ENCODE measurements around the gene HK1.
"Not testable (repeated sequence)": the region's sequence is repeated elsewhere in the genome, so short reads cannot be mapped to it uniquely, and the experiment has no call there.

Gene HK1

GRCh38 chr10:69259547-69260243 is 18.6 kb upstream of the HK1 start:
- DNase-seq, result no peak

- DNase-seq, result no peak
Observed at GRCh38 chr10:69261184-69261583, 17.1 kb upstream of the HK1 start.

GRCh38 chr10:69262292-69262751 is 16.0 kb upstream of the HK1 start:
- no peak for DNase-seq

- DNase-seq, result no peak
Observed at GRCh38 chr10:69265521-69265920, 12.8 kb upstream of the HK1 start.

GRCh38 chr10:69268761-69269416 is 9.4 kb upstream of the HK1 start:
- DNase-seq, result no peak

- no peak for DNase-seq
Observed at GRCh38 chr10:69269761-69270160, 8.5 kb upstream of the HK1 start.

- no peak for DNase-seq
Observed at GRCh38 chr10:69270990-69271389, 7.3 kb upstream of the HK1 start.

GRCh38 chr10:69272624-69273023 is 5.7 kb upstream of the HK1 start:
- no peak for DNase-seq

GRCh38 chr10:69275444-69275843 is 2.9 kb upstream of the HK1 start:
- no peak for DNase-seq

GRCh38 chr10:69276503-69276902 is 1.8 kb upstream of the HK1 start:
- no peak for DNase-seq

GRCh38 chr10:69279110-69279509 is 814 bp downstream of the HK1 start:
- DNase-seq, result no peak

- no peak for DNase-seq
Observed at GRCh38 chr10:69281507-69282413, 3.5 kb downstream of the HK1 start.

GRCh38 chr10:69284402-69284801 is 6.1 kb downstream of the HK1 start:
- DNase-seq, result not testable (repeated sequence)

GRCh38 chr10:69285699-69286098 is 7.4 kb downstream of the HK1 start:
- no peak for DNase-seq

GRCh38 chr10:69287181-69287580 is 8.9 kb downstream of the HK1 start:
- DNase-seq, result no peak

- no peak for DNase-seq
Observed at GRCh38 chr10:69290993-69291392, 12.7 kb downstream of the HK1 start.

- DNase-seq, result no peak
Observed at GRCh38 chr10:69292459-69292858, 14.2 kb downstream of the HK1 start.

GRCh38 chr10:69295027-69295636 is 16.8 kb downstream of the HK1 start:
- no peak for DNase-seq

GRCh38 chr10:69303632-69304051 is 25.3 kb downstream of the HK1 start:
- DNase-seq, result no peak

- no peak for DNase-seq
Observed at GRCh38 chr10:69306421-69306820, 28.1 kb downstream of the HK1 start.

- no peak for DNase-seq
Observed at GRCh38 chr10:69307434-69307833, 29.1 kb downstream of the HK1 start.

- not testable (repeated sequence) for DNase-seq
Observed at GRCh38 chr10:69308304-69308703, 30.0 kb downstream of the HK1 start.

GRCh38 chr10:69311309-69311708 is 33.0 kb downstream of the HK1 start:
- no peak for DNase-seq
